Fibroblast of the aortic adventitia (primary cell): ENCODE measurements around the gene HSPA12A. TPM values are rescaled to one million over a fixed set of nuclear protein-coding genes. Genes with fewer than 3 reads are reported as not detected.

Source experiments
- DNase-seq: peaks from one replicate; pipeline ENCODE4 v3.0.0-alpha.2; 2010; ENCODE audit warnings: low read depth
- H3K4me3 ChIP-seq: 2 replicates; pipeline ENCODE4 v1.5.1; 2011; ENCODE audit warnings: low read depth, mild to moderate bottlenecking, control low read depth, low read length, moderate library complexity
- CTCF ChIP-seq: IDR thresholded peaks from 2 replicates; pipeline ENCODE4 v1.5.1; 2011; ENCODE audit warnings: mild to moderate bottlenecking, low read length, control low read depth, inconsistent platforms; ENCODE audit not compliant: insufficient read depth
- total RNA-seq: library from RNA; depleted of rRNA; stranded (reverse); fragments of >200 nt; gene quantifications from 2 replicates; pipeline ENCODE4 v1.2.3, GENCODE V29; 2012; ENCODE audit warnings: low replicate concordance

The HSPA12A gene
- total RNA-seq, 1 donor = 10.3 TPM

- no peak for DNase-seq
- H3K4me3 ChIP-seq = no peak overlapping the region
- no peak for TF ChIP-seq CTCF
Measured at GRCh38 chr10:116664631-116665030, 77.7 kb downstream of the HSPA12A start.

GRCh38 chr10:116663342-116663741, 79.0 kb downstream of the HSPA12A start:
- DNase-seq = no peak
- no peak for TF ChIP-seq CTCF
- H3K4me3 ChIP-seq = no peak overlapping the region

- DNase-seq = no peak
- no peak for TF ChIP-seq CTCF
- no peak overlapping the region for H3K4me3 ChIP-seq
Measured at GRCh38 chr10:116660860-116661259, 81.5 kb downstream of the HSPA12A start.

GRCh38 chr10:116659049-116659670, 83.2 kb downstream of the HSPA12A start:
- TF ChIP-seq CTCF = no peak
- H3K4me3 ChIP-seq = no peak overlapping the region
- no peak for DNase-seq

GRCh38 chr10:116657863-116658551, 84.4 kb downstream of the HSPA12A start:
- no peak for DNase-seq
- no peak for TF ChIP-seq CTCF
- H3K4me3 ChIP-seq = no peak overlapping the region

- no peak for TF ChIP-seq CTCF
- no peak overlapping the region for H3K4me3 ChIP-seq
- DNase-seq = no peak
Measured at GRCh38 chr10:116656044-116656443, 86.3 kb downstream of the HSPA12A start.
